Neural progenitor cell (in vitro differentiated cells): ENCODE data around the gene ZNF292. TPM values are rescaled to one million over a fixed set of nuclear protein-coding genes. Genes with fewer than 3 reads are reported as not detected.

Source experiments
- DNase-seq: peaks from one replicate; pipeline ENCODE4 v3.0.0-alpha.2; 2016; ENCODE audit warnings: low spot score
- H2AFZ ChIP-seq: fragments of 200-600 bp; sonication (generic); replicated peaks from 2 replicates; pipeline ENCODE4 v1.6.1; 2016; ENCODE audit warnings: antibody characterized with exemption
- H3F3A ChIP-seq: fragments of 200-600 bp; sonication (generic); 2 replicates; pipeline ENCODE4 v1.6.1; 2016; ENCODE audit warnings: antibody characterized with exemption, low read depth
- H3K27ac ChIP-seq: fragments of 200-600 bp; sonication (generic); 2 replicates; pipeline ENCODE4 v1.5.1; 2016; ENCODE audit warnings: mild to moderate bottlenecking
- H3K27me3 ChIP-seq: fragments of 200-600 bp; sonication (generic); 2 replicates; pipeline ENCODE4 v1.6.1; 2016; ENCODE audit warnings: mild to moderate bottlenecking, moderate library complexity
- H3K36me3 ChIP-seq: fragments of 200-600 bp; sonication (generic); 2 replicates; pipeline ENCODE4 v1.5.1; 2016
- H3K4me1 ChIP-seq: fragments of 200-600 bp; sonication (generic); 2 replicates; pipeline ENCODE4 v1.6.1; 2016; ENCODE audit warnings: mixed run types
- H3K4me2 ChIP-seq: fragments of 200-600 bp; sonication (generic); 2 replicates; pipeline ENCODE4 v1.6.1; 2016
- H3K4me3 ChIP-seq: fragments of 200-600 bp; sonication (generic); 2 replicates; pipeline ENCODE4 v1.5.1; 2016
- H3K79me2 ChIP-seq: fragments of 200-600 bp; sonication (generic); 2 replicates; pipeline ENCODE4 v1.6.1; 2016; ENCODE audit warnings: low read depth
- H3K9ac ChIP-seq: fragments of 200-600 bp; sonication (generic); 2 replicates; pipeline ENCODE4 v1.6.1; 2016
- H3K9me3 ChIP-seq: fragments of 200-600 bp; sonication (generic); 2 replicates; pipeline ENCODE4 v1.5.1; 2016; ENCODE audit warnings: low read depth
- H4K20me1 ChIP-seq: fragments of 200-600 bp; sonication (generic); 2 replicates; pipeline ENCODE4 v1.6.1; 2016; ENCODE audit warnings: low read depth
- H3K27ac Mint-ChIP-seq: 3 replicates; pipeline ENCODE4 v1.8.0; 2021; ENCODE audit warnings: mixed read lengths
- H3K27me3 Mint-ChIP-seq: 2 replicates; pipeline ENCODE4 v1.8.0; 2022; ENCODE audit warnings: low read depth, mild to moderate bottlenecking, inconsistent platforms, moderate library complexity, mixed read lengths; ENCODE audit not compliant: insufficient read depth
- H3K36me3 Mint-ChIP-seq: 3 replicates; pipeline ENCODE4 v1.8.0; 2021; ENCODE audit warnings: mixed read lengths
- H3K4me1 Mint-ChIP-seq: 3 replicates; pipeline ENCODE4 v1.8.0; 2021; ENCODE audit warnings: mixed read lengths
- H3K4me3 Mint-ChIP-seq: 3 replicates; pipeline ENCODE4 v1.8.0; 2021; ENCODE audit warnings: mild to moderate bottlenecking, moderate library complexity, mixed read lengths
- H3K9me3 Mint-ChIP-seq: 3 replicates; pipeline ENCODE4 v1.8.0; 2020; ENCODE audit warnings: mixed read lengths
- CTCF ChIP-seq: fragments of 200-600 bp; sonication (generic); IDR thresholded peaks from 2 replicates; pipeline ENCODE4 v1.5.1; 2017; ENCODE audit warnings: antibody characterized with exemption, mild to moderate bottlenecking
- EZH2 ChIP-seq: fragments of 200-600 bp; sonication (generic); IDR thresholded peaks from 2 replicates; pipeline ENCODE4 v1.6.1; 2017; ENCODE audit warnings: antibody characterized with exemption, mild to moderate bottlenecking, moderate library complexity
- EZH2phosphoT487 ChIP-seq: fragments of 200-600 bp; sonication (generic); IDR thresholded peaks from 2 replicates; pipeline ENCODE4 v1.6.1; 2017; ENCODE audit warnings: antibody characterized with exemption
- total RNA-seq: library from RNA; depleted of rRNA; stranded (reverse); fragments of >200 nt; gene quantifications from 2 replicates; pipeline ENCODE4 v1.2.3, GENCODE V29; 2015; ENCODE audit warnings: low replicate concordance

Gene ZNF292
- total RNA-seq, 1 donor from 2014 or later, result 66.8 TPM

- H3F3A ChIP-seq, result peaks cover 5% of the 10 kb centered on the region
- no peaks in the 10 kb centered on the region for H3K79me2 ChIP-seq
- no peaks in the 10 kb centered on the region for H3K27me3 ChIP-seq
- no peak overlapping the region for H3K4me3 ChIP-seq
- peaks cover 4% of the 10 kb centered on the region for H3K9me3 Mint-ChIP-seq
- H3K27ac ChIP-seq, result no peak overlapping the region
- no peaks in the 10 kb centered on the region for H3K4me1 Mint-ChIP-seq
- no peak overlapping the region for H3K27ac Mint-ChIP-seq
- no peak for DNase-seq
- H3K9ac ChIP-seq, result no peak overlapping the region
- no peaks in the 10 kb centered on the region for H3K9me3 ChIP-seq
- H3K4me3 Mint-ChIP-seq, result no peak overlapping the region
- H4K20me1 ChIP-seq, result no peaks in the 10 kb centered on the region
- H3K4me2 ChIP-seq, result no peak overlapping the region
- no peaks in the 10 kb centered on the region for H3K4me1 ChIP-seq
- H3K36me3 Mint-ChIP-seq, result peaks cover 1% of the 10 kb centered on the region
- peaks cover 2% of the 10 kb centered on the region for H3K27me3 Mint-ChIP-seq
- no peaks in the 10 kb centered on the region for H3K36me3 ChIP-seq
- TF ChIP-seq EZH2 (no peak), CTCF (no peak), EZH2phosphoT487 (no peak)
- H2AFZ ChIP-seq, result no peak overlapping the region
Measured at GRCh38 chr6:87122477-87122876, 32.9 kb upstream of the ZNF292 start.

- H3K4me3 Mint-ChIP-seq, result no peak overlapping the region
- no peaks in the 10 kb centered on the region for H3K4me1 ChIP-seq
- no peak overlapping the region for H3K4me2 ChIP-seq
- no peaks in the 10 kb centered on the region for H4K20me1 ChIP-seq
- peaks cover 21% of the 10 kb centered on the region for H3F3A ChIP-seq
- no peaks in the 10 kb centered on the region for H3K4me1 Mint-ChIP-seq
- H3K27me3 ChIP-seq, result no peaks in the 10 kb centered on the region
- H3K9me3 Mint-ChIP-seq, result peaks cover 4% of the 10 kb centered on the region
- H3K9ac ChIP-seq, result no peak overlapping the region
- no peaks in the 10 kb centered on the region for H3K36me3 ChIP-seq
- H3K36me3 Mint-ChIP-seq, result peaks cover 1% of the 10 kb centered on the region
- H3K27me3 Mint-ChIP-seq, result peaks cover 2% of the 10 kb centered on the region
- no peak overlapping the region for H3K27ac ChIP-seq
- no peak overlapping the region for H3K4me3 ChIP-seq
- H3K27ac Mint-ChIP-seq, result no peak overlapping the region
- H3K79me2 ChIP-seq, result no peaks in the 10 kb centered on the region
- TF ChIP-seq EZH2phosphoT487, result no peak
- no peak for TF ChIP-seq CTCF
- no peak for TF ChIP-seq EZH2
- no peak for DNase-seq
- no peaks in the 10 kb centered on the region for H3K9me3 ChIP-seq
- H2AFZ ChIP-seq, result no peak overlapping the region
Measured at GRCh38 chr6:87124074-87124473, 31.3 kb upstream of the ZNF292 start.

GRCh38 chr6:87126501-87126900, 28.9 kb upstream of the ZNF292 start:
- Histone ChIP-seq H3K4me1 (no peaks in the 10 kb centered on the region), H3K27me3 (no peaks in the 10 kb centered on the region), H3K9ac (no peak overlapping the region), H3K4me2 (no peak overlapping the region), H3K9me3 (no peaks in the 10 kb centered on the region), H3K79me2 (no peaks in the 10 kb centered on the region), H2AFZ (no peak overlapping the region), H3K4me3 (no peak overlapping the region), H3K36me3 (no peaks in the 10 kb centered on the region), H4K20me1 (no peaks in the 10 kb centered on the region), H3K27ac (no peak overlapping the region), H3F3A (peaks cover 26% of the 10 kb centered on the region)
- TF ChIP-seq EZH2phosphoT487 (no peak), CTCF (no peak), EZH2 (no peak)
- Mint-ChIP-seq H3K27me3 (no peaks in the 10 kb centered on the region), H3K9me3 (peaks cover 4% of the 10 kb centered on the region), H3K4me3 (no peak overlapping the region), H3K27ac (no peak overlapping the region), H3K36me3 (peaks cover 1% of the 10 kb centered on the region), H3K4me1 (no peaks in the 10 kb centered on the region)
- DNase-seq, result no peak
